NCI-H2081 (cell line): Measurements from ENCODE around the gene PTH2R.
"Not testable (repeated sequence)": the region's sequence is repeated elsewhere in the genome, so short reads cannot be mapped to it uniquely, and the experiment has no call there.

Source experiments
- DNase-seq, 2 experiments: peaks; one replicate each; lab custom pipeline; 2025; lab: John Stamatoyannopoulos, UW

Gene PTH2R, protein sequence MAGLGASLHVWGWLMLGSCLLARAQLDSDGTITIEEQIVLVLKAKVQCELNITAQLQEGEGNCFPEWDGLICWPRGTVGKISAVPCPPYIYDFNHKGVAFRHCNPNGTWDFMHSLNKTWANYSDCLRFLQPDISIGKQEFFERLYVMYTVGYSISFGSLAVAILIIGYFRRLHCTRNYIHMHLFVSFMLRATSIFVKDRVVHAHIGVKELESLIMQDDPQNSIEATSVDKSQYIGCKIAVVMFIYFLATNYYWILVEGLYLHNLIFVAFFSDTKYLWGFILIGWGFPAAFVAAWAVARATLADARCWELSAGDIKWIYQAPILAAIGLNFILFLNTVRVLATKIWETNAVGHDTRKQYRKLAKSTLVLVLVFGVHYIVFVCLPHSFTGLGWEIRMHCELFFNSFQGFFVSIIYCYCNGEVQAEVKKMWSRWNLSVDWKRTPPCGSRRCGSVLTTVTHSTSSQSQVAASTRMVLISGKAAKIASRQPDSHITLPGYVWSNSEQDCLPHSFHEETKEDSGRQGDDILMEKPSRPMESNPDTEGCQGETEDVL

DNA sequence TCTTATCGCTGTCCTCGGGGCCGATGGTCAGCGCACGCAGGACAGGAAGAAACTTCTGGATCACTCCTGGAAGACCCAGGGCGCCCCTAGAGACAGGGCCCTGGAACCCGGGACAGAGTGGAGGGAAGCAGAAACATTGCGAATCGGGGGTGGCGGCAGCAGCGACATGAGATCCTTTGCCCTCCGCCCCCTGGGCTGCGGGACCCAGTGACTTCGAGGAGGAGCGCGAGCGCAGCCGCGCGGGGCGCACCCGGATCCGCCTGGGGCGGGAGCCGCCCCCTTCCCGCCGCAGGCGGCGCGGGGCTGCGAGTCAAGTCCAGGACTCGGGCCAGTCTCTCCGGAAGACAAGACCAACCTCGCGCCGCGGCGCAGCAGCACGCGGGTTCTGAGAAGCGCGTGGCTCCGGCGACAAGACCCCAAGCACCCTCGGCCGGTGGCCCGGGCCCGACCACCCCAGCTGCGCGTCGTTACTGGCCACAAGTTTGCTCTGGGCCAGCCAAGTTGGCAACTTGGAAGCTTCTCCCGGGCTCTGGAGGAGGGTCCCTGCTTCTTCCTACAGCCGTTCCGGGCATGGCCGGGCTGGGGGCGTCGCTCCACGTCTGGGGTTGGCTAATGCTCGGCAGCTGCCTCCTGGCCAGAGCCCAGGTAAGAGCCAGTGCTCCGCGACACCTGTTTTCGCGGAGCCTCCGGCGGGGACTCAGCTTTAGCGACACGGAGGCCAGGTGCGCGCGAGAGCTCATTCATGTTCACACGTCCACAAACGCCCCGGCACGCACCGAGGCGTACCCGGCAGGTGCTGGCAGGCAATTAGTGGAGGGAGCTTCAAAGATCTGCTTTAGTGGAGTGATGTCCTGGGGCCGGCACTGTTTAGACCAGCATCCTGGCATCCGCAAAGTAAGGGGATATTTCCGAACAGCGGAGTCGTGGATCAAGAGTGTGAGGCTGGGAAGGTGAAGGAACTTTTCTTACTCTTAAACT is at the start of gene PTH2R:
Gene PTH2R, plus strand, starts transcription at position 319 of the 978 bp plus-strand sequence. Its CDS starts 252 bp downstream, at position 571.
- peak; percentile 71 to 89 for DNase-seq

DNA sequence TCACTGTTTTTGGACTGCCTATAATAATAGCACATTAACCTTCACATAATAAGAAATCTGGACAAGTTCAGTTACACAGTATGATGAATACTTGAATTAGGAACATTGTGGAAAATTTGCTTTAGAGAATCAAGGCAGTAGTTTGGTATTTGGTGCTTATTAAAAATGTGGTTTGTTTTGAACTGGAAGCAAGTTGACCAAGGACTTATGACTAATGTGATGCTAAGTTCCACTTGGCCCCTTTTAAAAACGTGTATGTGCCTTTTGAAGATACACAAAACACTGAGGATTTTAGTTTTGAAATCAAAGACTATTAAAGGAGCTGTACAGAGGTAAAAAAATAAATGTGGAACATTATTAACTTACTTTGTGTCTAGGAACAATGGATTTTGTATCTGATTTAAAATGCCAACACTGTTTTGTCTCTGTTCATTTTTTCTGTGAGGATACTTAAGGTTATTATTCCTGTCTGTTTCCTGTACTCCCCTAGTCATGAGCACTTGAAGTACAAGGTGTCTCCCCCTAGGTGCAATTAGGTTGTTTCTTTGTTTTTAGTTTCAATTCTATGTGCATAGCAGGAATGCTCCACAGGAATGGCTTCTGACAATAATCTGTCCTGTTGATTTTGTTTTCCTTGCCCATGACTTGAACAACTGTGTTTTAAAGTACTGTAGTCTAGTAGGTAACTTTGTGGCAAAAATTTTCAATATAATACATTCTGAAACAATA is 49.6 kb upstream of the PTH2R start:
- DNase-seq: no peak

DNA sequence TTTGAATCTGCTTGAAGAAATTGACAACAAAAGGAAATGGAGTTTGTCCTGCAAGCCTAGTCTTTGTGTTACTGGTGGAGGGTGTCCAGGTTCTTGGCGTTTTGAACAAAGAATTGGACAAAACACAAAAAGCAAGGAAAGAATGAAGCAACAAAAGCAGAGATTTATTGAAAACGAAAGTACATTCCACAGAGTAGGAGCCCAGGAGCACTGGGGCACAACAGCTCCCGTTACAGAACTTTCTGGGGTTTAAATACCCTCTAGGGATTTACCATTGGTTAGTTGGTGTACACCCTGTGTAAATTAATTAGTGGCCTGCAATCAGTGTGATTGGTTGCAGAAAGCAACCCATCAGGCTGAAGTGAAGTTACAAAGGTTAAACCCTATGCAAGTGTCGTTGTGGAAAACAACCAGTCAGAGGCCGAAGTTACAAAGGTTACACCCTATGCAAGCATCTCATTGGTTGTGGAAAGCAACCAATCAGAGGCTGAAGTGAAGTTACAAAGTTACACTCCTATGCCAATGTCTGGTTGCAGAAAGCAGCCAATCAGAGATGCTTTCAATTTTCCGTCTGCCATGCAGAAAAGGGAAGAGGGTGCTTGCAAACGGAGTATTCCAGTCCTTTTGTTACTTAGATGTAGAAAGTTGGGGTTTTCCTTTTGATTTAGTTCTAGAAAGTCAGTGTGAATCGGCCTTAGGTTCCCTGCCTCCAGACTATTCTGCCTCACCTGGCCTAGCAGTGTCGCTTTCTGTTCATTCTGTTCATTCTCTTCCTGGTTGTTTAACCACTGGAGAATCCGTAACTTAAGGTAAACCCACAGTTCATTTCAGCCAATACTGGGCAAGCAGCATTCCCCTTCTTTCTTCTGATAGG is 47.6 kb upstream of the PTH2R start:
- no peak for DNase-seq

DNA sequence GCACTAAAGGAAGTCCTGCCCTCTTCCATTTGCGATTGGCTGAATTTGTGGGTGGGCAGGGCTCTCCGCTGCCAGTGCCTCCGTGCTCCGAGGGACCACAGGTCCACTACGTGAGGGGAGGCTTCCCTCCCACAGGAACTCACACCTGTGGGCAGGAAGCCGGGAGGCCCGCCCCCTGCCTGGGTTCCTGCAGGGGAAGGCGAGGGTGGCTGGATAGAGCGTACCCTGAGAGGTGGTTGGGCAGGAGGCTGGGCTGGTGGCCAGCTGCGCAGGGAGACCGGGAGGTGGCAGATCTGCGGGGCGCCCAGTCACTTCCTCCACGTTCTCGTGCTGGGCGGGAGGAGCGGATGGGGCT is 47.0 kb upstream of the PTH2R start:
- no peak for DNase-seq

DNA sequence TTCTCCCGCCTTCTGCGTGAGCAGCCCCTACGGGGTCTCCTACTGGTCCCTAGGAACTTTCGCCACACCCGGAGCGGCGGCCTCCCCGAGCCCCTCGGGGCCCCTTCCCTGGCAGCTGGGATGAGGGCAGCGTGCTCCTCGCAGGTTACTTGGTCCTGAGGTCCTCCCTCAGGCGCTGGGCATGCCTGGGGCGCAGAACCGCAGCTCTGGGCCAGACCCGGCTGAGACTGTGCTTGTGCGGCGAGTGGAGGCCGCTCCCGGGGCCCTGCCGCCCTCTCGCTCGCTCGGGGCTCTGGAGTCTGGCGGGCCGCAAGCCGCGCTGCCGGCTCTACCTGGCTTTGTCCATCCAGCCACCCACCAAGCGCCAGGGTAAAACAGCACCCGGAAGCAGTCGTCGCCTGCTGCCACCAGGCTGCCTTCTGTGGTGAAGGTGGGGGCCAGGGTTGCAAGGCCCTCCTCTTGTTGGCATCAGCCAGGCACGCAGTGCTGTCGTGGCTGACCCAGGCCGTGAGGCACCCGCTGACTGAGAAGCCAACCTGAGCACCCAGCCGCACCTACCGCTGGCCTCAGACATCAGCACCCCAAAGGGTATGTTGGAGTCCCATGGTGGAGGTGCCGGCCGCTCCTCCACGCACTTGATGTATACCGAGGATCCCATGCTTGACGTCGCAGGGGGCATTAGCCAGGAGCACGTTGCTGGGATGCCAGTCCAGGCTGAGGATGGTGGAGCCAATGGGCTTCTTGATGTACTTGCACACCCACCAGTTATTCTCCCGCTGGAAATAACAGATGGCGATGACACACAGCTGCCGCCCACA is 46.1 kb upstream of the PTH2R start:
- no peak for DNase-seq

DNA sequence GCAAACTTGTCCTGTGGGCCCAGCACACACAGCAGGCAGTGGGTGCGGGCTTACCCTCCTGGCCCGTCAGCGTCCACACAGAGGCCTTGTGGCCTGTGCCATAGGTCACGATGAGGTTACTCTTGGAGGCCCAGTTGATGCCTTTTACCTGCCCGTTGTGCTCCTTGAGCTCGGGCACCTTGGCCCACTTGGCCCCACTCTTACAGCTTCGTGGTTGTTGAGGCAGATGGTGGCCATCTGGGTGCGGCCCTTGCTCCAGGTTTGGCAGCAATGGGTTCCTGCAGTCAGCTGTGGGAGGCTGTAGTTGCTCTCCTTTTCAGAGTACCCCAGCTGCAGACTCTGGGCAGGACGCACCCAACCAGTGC is 45.5 kb upstream of the PTH2R start:
- DNase-seq: no peak

DNA sequence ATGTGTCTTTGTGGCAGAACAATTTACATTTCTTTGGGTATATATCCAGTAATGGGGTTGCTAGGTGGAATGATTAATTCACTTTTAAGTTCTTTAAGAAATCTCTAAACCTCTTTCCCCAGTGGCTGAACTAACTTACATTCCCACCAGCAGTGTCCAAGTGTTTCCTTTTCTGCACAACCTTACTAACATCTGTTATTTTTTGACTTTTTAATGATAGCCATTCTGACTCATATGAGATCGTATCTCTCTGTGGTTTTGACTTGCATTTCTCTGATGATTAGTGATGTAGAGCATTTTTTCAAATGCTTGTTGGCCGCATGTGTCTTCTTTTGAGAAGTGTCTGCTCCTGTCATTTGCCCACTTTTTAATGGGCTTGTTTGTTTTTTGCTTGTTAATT is 43.1 kb upstream of the PTH2R start:
- no peak for DNase-seq

DNA sequence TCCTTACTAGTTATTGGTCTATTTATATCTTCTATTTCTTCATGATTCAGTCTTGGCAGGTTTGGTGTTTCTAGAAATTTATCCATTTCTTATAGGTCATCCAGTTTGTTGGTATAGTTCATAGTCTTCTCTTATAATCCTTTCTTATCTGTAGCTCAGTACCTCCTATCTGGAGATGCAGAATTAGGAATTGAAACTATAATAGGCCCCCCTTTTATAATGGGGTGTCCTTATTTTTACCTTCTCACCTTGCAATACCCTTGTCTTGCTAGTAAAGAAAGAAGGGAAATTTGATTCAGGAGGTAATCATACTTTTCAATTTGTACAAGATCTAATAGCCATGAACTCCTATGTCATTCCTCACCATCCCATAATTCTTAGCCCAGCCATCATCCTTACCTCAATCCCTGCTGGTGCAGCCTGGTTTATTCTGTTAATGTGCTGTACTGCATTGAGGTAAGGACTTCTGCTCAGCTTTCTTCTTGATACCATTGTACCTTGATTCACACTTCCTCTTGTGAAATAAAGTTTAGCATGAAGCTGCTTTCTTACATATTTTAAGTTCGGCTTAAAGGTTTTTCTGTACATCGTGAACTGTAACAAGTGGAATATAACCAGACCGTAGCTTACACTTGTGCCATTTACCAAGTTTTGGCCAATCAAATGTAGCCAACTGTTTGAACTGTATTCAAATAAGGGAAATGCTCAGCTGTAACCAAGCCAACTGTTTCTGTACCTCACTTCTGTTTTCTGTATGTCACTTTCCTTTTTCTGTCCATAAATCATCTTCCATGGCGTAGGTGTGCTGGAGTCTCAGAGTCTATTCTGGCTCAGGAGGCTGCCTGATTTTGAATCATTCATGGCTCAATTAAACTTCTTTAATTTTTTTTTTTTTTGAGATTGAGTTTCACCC is 40.1 kb upstream of the PTH2R start:
- no peak for DNase-seq

DNA sequence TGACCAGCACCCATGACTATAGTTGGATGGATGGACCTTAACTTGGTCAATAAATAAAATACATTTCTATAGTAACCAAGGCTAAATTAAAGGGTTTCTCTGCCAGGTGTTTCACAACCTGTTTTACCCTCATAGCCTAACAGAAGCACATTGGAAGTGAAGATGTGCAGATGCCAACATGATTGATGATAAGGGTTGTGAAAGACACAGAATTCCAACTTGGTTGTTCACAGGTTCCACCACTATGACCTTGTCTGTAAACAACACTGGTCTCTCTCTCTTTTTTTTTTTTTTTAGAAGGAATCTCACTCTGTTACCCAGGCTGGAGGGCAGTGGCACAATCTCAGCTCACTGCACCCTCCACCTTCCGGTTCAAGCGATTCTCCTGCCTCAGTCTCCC is 37.5 kb upstream of the PTH2R start:
- DNase-seq: no peak

DNA sequence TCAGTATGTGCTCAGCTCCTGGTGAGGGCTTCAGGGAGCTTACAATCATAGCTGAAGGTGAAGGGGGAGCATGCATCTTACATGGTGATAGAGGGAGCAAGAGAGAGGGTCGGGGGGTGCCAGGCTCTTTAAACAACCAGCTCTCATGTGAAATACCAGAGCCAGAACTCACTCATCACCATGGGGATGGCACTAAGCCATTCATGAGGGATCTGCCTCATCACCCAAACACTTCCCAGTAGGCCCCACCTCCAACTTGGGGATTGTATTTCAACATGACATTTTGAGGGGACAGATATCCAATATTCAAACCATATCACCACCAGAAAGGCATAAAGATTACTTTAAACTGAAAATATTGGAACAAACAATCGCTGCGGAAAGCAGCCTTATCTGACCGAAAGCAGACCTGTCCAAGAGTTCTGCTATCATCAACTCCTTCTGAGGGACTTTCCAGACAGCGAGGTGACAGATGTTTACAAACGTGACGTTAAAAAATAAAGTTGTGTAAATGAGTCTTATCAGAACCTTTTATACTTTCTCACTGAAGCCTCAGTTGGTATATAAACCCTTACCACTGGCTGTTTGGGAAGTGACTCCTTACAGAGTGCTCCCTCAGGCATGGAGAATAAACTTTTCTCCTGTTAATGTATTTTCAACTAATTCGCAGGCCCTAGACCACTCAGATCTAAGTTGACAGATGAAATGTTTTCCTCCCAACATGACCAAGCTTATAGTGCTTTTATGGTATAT is 35.5 kb upstream of the PTH2R start:
- no peak for DNase-seq

DNA sequence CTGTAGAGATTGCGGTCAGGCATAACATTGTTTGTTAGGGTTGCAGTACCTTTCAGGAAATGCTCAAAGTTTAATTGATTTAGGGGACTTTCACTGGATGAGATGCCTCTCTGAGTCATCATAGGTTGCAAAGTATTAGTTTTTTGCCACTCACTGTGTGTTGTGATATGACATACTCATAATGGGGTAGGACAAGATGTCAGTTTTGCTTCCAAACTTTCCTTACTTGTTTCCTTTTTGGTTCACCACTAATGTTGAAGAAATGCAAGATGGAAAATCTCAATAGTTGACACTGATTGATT is 35.0 kb upstream of the PTH2R start:
- no peak for DNase-seq

DNA sequence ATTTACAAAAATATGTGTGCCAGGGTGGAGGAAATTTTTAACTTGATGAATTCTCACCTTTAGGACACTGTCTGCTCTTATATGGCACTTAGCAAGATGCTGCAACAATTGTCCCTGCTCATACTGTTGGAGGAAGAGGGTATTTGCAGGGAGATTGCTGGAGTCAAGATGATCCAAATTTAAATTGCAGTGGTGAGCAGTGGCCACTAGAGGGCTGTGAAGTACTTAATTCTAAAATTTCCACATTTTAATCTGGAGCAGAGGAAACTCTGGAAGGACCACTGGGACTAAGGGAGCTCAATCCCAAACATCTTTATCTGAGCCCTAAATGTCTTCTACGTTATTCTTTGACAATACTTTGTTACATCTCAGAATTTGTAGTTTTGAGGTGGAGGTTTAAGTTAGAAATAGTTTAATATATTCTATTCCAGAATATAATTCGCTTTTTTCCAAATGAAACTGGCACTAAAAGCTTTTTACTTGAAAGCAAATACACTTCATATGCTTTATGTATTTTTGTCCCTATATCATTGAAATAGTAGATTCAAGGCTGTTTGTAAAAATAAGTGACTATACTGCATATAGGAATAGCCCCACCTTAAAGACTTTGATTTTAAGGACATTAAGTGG is 33.0 kb upstream of the PTH2R start:
- DNase-seq: peak; percentile 51 to 52

DNA sequence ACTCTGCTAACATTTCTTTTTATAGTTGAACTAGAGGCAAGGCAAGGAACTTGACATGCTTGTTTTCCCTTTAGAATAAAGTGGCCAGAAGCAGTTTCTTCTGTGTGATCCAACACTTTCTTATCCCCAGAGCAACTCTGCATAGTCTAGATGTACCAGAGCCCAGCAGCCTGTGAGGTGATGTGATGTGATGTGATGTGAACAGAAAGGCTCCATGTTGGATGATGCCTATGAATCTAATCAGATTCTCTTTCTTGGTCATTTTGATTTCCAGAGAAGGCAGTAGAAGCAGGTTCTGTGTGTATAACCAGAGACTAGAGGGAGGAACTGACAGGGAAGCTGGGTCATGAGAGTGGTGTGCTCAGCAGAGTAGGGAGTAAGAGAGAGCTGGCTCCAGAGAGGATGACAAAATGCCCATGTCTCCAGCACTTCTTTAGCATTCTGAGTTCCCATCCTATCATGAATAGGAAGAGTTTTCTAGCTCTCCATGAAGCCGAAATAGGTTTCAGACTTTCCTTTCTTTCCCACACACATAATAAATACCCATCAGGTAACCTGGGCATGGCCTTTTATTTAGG is 31.0 kb upstream of the PTH2R start:
- DNase-seq: no peak

DNA sequence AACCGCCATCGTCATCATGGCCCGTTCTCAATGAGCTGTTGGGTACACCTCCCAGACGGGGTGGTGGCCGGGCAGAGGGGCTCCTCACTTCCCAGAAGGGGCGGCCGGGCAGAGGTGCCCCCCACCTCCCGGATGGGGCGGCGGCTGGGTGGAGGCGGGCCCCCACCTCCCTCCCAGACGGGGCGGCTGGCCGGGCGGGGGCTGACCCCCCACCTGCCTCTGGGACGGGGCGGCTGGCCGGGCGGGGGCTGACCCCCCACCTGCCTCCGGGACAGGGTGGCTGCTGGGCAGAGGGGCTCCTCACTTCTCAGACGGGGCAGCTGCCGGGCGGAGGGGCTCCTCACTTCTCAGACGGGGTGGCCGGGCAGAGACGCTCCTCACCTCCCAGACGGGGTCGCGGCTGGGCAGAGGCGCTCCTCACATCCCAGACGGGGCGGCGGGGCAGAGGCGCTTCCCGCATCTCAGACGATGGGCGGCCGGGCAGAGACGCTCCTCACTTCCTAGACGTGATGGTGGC is 29.2 kb upstream of the PTH2R start:
- not testable (repeated sequence) for DNase-seq

DNA sequence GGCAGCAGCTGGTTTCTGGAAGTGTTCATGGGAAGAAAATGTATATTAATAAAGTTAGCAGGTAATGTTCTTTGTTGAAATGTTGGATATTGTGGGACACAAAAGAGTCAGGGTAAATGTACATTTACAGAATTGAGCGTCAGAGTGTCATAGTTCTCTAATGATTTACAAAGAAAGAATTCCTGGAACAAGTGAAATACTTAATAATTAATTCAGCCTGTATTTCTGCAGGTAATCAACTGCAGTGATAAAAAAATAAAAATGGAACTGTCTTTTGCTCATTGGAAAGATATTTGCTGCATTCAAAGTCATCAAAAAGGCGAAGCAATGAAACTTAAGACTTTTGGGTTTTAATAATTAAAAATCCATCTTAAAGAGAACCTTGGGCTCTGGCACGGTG is 27.4 kb upstream of the PTH2R start:
- no peak for DNase-seq

DNA sequence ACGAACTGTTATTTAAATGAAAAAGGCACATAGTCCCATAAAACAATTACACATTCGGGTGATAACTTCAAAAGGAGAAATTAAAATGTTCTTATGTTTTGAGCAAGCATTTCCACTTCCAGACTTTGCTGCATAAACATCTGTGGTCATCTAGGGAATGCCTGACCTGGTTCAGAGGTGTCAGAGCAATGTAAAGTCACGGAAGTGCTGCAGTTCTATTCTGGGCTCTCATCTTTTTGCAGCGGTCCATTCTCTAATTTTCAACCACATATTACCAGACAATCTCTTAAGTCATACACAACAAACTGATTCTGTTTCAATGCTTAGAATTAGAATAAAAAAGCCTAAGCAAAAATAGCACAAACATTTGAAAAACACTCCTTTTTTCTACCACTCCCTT is 22.0 kb upstream of the PTH2R start:
- no peak for DNase-seq

DNA sequence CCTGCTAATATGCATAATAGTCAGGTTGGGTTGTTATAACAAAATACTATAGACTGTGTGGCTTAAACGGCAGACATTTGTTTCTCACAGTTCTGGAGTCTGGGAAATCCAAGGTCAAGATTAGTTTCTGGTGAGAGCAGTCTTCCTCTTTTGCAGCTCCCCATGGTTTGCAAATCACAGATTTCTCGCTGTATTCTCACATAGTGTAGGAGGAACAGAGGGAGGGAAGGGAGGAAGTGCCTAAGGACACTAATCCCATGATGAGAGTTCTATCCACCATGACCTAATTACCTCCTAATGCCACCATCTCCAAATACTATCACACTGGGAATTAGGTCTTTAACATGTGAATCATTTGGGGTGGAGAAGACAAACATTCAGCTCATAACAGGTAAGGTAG is 20.1 kb upstream of the PTH2R start:
- DNase-seq: no peak

DNA sequence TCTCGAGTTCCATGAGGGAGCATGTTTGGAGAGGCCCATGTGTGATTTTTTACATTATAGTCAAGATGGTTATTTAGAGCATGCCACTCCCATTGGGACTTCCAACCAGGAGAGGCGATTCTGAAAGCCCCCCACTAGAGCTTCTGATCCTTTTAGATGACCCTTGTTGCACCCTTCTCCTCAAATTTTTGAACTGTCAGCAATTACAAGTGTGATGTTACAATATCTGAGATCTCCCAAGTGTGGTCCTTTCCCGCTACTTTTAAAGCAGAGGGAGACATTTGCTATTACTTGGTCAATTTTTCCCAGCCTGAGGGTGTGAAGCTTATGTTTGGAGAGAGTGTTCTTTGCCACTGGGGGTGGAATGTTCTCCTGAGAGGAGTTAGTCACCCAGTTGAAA is 16.7 kb upstream of the PTH2R start:
- no peak for DNase-seq
